HCT116 (cell line): ENCODE results near the gene FBN1. TPM values are rescaled to one million over a fixed set of nuclear protein-coding genes. Genes with fewer than 3 reads are reported as not detected.

ENCODE experiments used
- ATAC-seq: fragments of 200-7000 bp; cut with Tn5 transposase; 2 replicates; pipeline ENCODE4 v1.9.1; 2020; ENCODE audit warnings: mild to moderate bottlenecking, moderate library complexity
- BruUV-seq: library from RNA; stranded (reverse); fragments of 400-500 nt; replicated peaks from 2 replicates; lab custom pipeline; 2021; lab: Mats Ljungman, UMichigan
- CTCF ChIA-PET: fragments of 300-600 bp; sonication (Branson Sonifier 250); formaldehyde crosslinking; loops from one replicate; lab custom pipeline; 2021; ENCODE audit warnings: antibody characterized with exemption; lab: Charles Lee
- POLR2A ChIA-PET: fragments of 300-600, 350-600 bp; sonication (Branson Sonifier 250); formaldehyde crosslinking; loops from one replicate; lab custom pipeline; 2021; ENCODE audit warnings: antibody characterized with exemption; lab: Charles Lee
- RAD21 ChIA-PET, 2 experiments: fragments of 300-600 bp; sonication (Branson Sonifier 250); formaldehyde crosslinking; loops; one replicate each; lab custom pipeline; 2023; ENCODE audit warnings: low total read pairs in 2 of 2; ENCODE audit not compliant: uncharacterized antibody in 2 of 2, unreplicated experiment in 2 of 2, low non-redundant PET in 1 of 2; lab: Charles Lee
- DNase-seq: peaks from one replicate; pipeline ENCODE4 v3.0.0-alpha.2; 2010; ENCODE audit warnings: low read depth, low spot score
- H2AFZ ChIP-seq: fragments of 200-600 bp; shearing (Covaris generic), sonication (generic); 2 replicates; pipeline ENCODE4 v1.6.1; 2017; ENCODE audit warnings: low read depth, mixed run types, mixed read lengths, antibody characterized with exemption, low read length; ENCODE audit not compliant: poor library complexity, severe bottlenecking
- H3K27ac ChIP-seq: 2 replicates; pipeline ENCODE4 v1.5.1; 2012; ENCODE audit warnings: low read depth, low read length
- H3K27me3 ChIP-seq: fragments of 200-600 bp; sonication (generic); 2 replicates; pipeline ENCODE4 v1.6.1; 2016; ENCODE audit warnings: mixed run types, low read length, mixed read lengths; ENCODE audit not compliant: insufficient read depth
- H3K36me3 ChIP-seq, 2 experiments: fragments of 200-500 bp in 1 of 2; fragments of 200-600 bp in 1 of 2; sonication (Bioruptor generic) in 1 of 2; sonication (generic) in 1 of 2; 2 replicates each; pipeline versions ENCODE4 v1.5.1 to v1.6.1; 2014 to 2016; ENCODE audit warnings: low read length in 2 of 2, inconsistent platforms in 1 of 2, mixed read lengths in 1 of 2, mixed run types in 1 of 2; ENCODE audit not compliant: insufficient read depth in 2 of 2, control insufficient read depth in 1 of 2
- H3K4me1 ChIP-seq, 2 experiments: fragments of 200-600 bp in 1 of 2; sonication (generic) in 1 of 2; 2 replicates each; pipeline versions ENCODE4 v1.5.1 to v1.6.1; 2012 to 2017; ENCODE audit warnings: low read length in 2 of 2, inconsistent platforms in 1 of 2, mild to moderate bottlenecking in 1 of 2, mixed read lengths in 1 of 2, mixed run types in 1 of 2, moderate library complexity in 1 of 2; ENCODE audit not compliant: insufficient read depth in 2 of 2, control insufficient read depth in 1 of 2
- H3K4me2 ChIP-seq: fragments of 200-600 bp; sonication (generic); 2 replicates; pipeline ENCODE4 v1.6.1; 2017; ENCODE audit warnings: mixed run types, low read length, mixed read lengths
- H3K4me3 ChIP-seq, 2 experiments: fragments of 200-600 bp in 1 of 2; sonication (generic) in 1 of 2; replicated peaks in 1 of 2; 2 replicates each; pipeline ENCODE4 v1.5.1; 2011 to 2016; ENCODE audit warnings: low read length in 2 of 2, control low read depth in 1 of 2, low read depth in 1 of 2, mild to moderate bottlenecking in 1 of 2, mixed read lengths in 1 of 2, mixed run types in 1 of 2
- H3K79me2 ChIP-seq: fragments of 200-600 bp; sonication (generic); 2 replicates; pipeline ENCODE4 v1.6.1; 2017; ENCODE audit warnings: mild to moderate bottlenecking, mixed run types, low read length, moderate library complexity, mixed read lengths; ENCODE audit not compliant: insufficient read depth
- H3K9ac ChIP-seq: fragments of 200-600 bp; sonication (generic); 2 replicates; pipeline ENCODE4 v1.6.1; 2016; ENCODE audit warnings: low read length, mixed read lengths
- H3K9me2 ChIP-seq: fragments of 200-600 bp; sonication (generic), shearing (Covaris generic); 2 replicates; pipeline ENCODE4 v1.6.1; 2017; ENCODE audit warnings: mixed run types, mild to moderate bottlenecking, moderate library complexity; ENCODE audit not compliant: insufficient read depth
- H3K9me3 ChIP-seq, 2 experiments: fragments of 200-500 bp in 1 of 2; fragments of 200-600 bp in 1 of 2; sonication (Bioruptor generic) in 1 of 2; sonication (generic) in 1 of 2; 2 replicates each; pipeline ENCODE4 v1.6.1; 2014 to 2017; ENCODE audit warnings: low read length in 2 of 2, mixed read lengths in 2 of 2, inconsistent platforms in 1 of 2, low read depth in 1 of 2, mild to moderate bottlenecking in 1 of 2, mixed run types in 1 of 2, moderate library complexity in 1 of 2; ENCODE audit not compliant: control insufficient read depth in 1 of 2, insufficient read depth in 1 of 2
- H4K20me1 ChIP-seq: fragments of 200-600 bp; sonication (generic), shearing (Covaris generic); 2 replicates; pipeline ENCODE4 v1.6.1; 2017; ENCODE audit warnings: mixed run types, mild to moderate bottlenecking, moderate library complexity; ENCODE audit not compliant: insufficient read depth
- ATF3 ChIP-seq: IDR thresholded peaks from 2 replicates; pipeline ENCODE4 v1.6.1; 2012
- CBX3 ChIP-seq: IDR thresholded peaks from 2 replicates; pipeline ENCODE4 v1.6.1; 2012; ENCODE audit warnings: low read depth
- CEBPB ChIP-seq: IDR thresholded peaks from 2 replicates; pipeline ENCODE4 v1.6.1; 2012; ENCODE audit warnings: low read depth
- CTCF ChIP-seq, 3 experiments: fragments of 200-600 bp in 1 of 3; sonication (generic) in 1 of 3; IDR thresholded peaks in 2 of 3; conservative IDR thresholded peaks in 1 of 3; 2 replicates each; pipeline ENCODE4 v1.5.1; 2012 to 2017; ENCODE audit warnings: low read depth in 2 of 3, low read length in 2 of 3, antibody characterized with exemption in 1 of 3, borderline replicate concordance in 1 of 3, control low read depth in 1 of 3, mild to moderate bottlenecking in 1 of 3, mixed read lengths in 1 of 3, mixed run types in 1 of 3, moderate library complexity in 1 of 3; ENCODE audit not compliant: insufficient read depth in 1 of 3
- EGR1 ChIP-seq: IDR thresholded peaks from 2 replicates; pipeline ENCODE4 v1.6.1; 2012; ENCODE audit warnings: low read depth
- ELF1 ChIP-seq: IDR thresholded peaks from 2 replicates; pipeline ENCODE4 v1.6.1; 2012; ENCODE audit warnings: low read depth, borderline replicate concordance
- FOSL1 ChIP-seq: IDR thresholded peaks from 2 replicates; pipeline ENCODE4 v1.6.1; 2012; ENCODE audit warnings: low read depth
- JUND ChIP-seq: IDR thresholded peaks from 2 replicates; pipeline ENCODE4 v1.6.1; 2012
- MAX ChIP-seq: IDR thresholded peaks from 2 replicates; pipeline ENCODE4 v1.6.1; 2012
- POLR2A ChIP-seq: IDR thresholded peaks from 2 replicates; pipeline ENCODE4 v1.7.0; 2011; ENCODE audit warnings: borderline replicate concordance; ENCODE audit not compliant: insufficient read depth, insufficient read length; ENCODE audit errors: extremely low read depth
- POLR2AphosphoS5 ChIP-seq: IDR thresholded peaks from 2 replicates; pipeline ENCODE4 v1.6.1; 2011; ENCODE audit warnings: mild to moderate bottlenecking, low read depth, low read length, moderate library complexity
- RAD21 ChIP-seq: IDR thresholded peaks from 2 replicates; pipeline ENCODE4 v1.6.1; 2012; ENCODE audit warnings: low read depth, mild to moderate bottlenecking
- SIN3A ChIP-seq: IDR thresholded peaks from 2 replicates; pipeline ENCODE4 v1.6.1; 2012; ENCODE audit warnings: low read depth
- TCF7L2 ChIP-seq: IDR thresholded peaks from 2 replicates; pipeline ENCODE4 v1.7.0; 2011; ENCODE audit warnings: borderline replicate concordance, inconsistent platforms; ENCODE audit not compliant: insufficient read depth, insufficient read length; ENCODE audit errors: extremely low read depth
- ZFX ChIP-seq: fragments of 450-650 bp; IDR thresholded peaks from 2 replicates; pipeline ENCODE4 v1.6.1; 2017
- intact Hi-C: fragments of 100-400 bp; cut with micrococcal nuclease; formaldehyde crosslinking; loops from 2 replicates; pipeline ENCODE4 v1.10.0; 2022
- total RNA-seq: library from RNA; stranded (reverse); gene quantifications from one replicate; pipeline ENCODE4 v1.2.1, GENCODE V29; 2021; ENCODE audit not compliant: unreplicated experiment

Gene FBN1
- total RNA-seq, 1 experiment from 2014 or later, result 1.7 TPM

GRCh38 chr15:48680841-48681240 lies 35.3 kb upstream of the FBN1 start:
- Histone ChIP-seq H3K9me2 (no peaks in the 10 kb centered on the region), H3K4me2 (no peak overlapping the region), H3K4me1 (no peaks in the 10 kb centered on the region), H2AFZ (no peak overlapping the region), H4K20me1 (no peaks in the 10 kb centered on the region)
- TF ChIP-seq CTCF (IDR thresholded peaks at IDR 0.05 in 2 of 3, conservative IDR thresholded peaks at IDR 0.05 in 1 of 3; ENCODE audit: borderline replicate concordance in 1 of 3, insufficient read depth in 1 of 3, low read depth in 2 of 3, low read length in 2 of 3), result no peak
- no peak for TF ChIP-seq EGR1
- no peak for TF ChIP-seq FOSL1
- no peak for TF ChIP-seq SIN3A
- no peak for TF ChIP-seq ZFX
- no peak for TF ChIP-seq POLR2A
- TF ChIP-seq CEBPB, result no peak
- TF ChIP-seq TCF7L2, result no peak
- TF ChIP-seq ELF1, result no peak
- TF ChIP-seq POLR2AphosphoS5, result no peak
- TF ChIP-seq, all 23 proteins: peak for 0
- Histone ChIP-seq H3K79me2 (no peaks in the 10 kb centered on the region), H3K27me3 (no peaks in the 10 kb centered on the region), H3K9ac (no peak overlapping the region), H3K4me3 (no peak overlapping the region), H3K9me3 (no peaks in the 10 kb centered on the region), H3K36me3 (no peaks in the 10 kb centered on the region), H3K27ac (no peak overlapping the region)
- intact Hi-C loops, result no loop called here
- POLR2A ChIA-PET, result no interaction called here
- BruUV-seq, result no TSS peak
- no peak for ATAC-seq
- CTCF ChIA-PET, result no interaction called here
- RAD21 ChIA-PET, result no interaction called here
- no peak for DNase-seq

- Histone ChIP-seq H3K79me2 (no peaks in the 10 kb centered on the region), H4K20me1 (no peaks in the 10 kb centered on the region), H2AFZ (no peak overlapping the region), H3K4me2 (no peak overlapping the region), H3K9me2 (no peaks in the 10 kb centered on the region), H3K9me3 (no peaks in the 10 kb centered on the region), H3K9ac (no peak overlapping the region), H3K36me3 (no peaks in the 10 kb centered on the region), H3K27me3 (no peaks in the 10 kb centered on the region), H3K4me1 (no peaks in the 10 kb centered on the region), H3K27ac (no peak overlapping the region), H3K4me3 (no peak overlapping the region)
- intact Hi-C loops, result no loop called here
- CTCF ChIA-PET, result no interaction called here
- DNase-seq (no peak), ATAC-seq (no peak)
- BruUV-seq, result no TSS peak
- POLR2A ChIA-PET, result no interaction called here
- RAD21 ChIA-PET, result no interaction called here
- TF ChIP-seq EGR1 (no peak), SIN3A (no peak), JUND (no peak), TCF7L2 (no peak), ELF1 (no peak), CBX3 (no peak), ZFX (no peak), RAD21 (no peak), CTCF (IDR thresholded peaks at IDR 0.05 in 2 of 3, conservative IDR thresholded peaks at IDR 0.05 in 1 of 3; ENCODE audit: borderline replicate concordance in 1 of 3, insufficient read depth in 1 of 3, low read depth in 2 of 3, low read length in 2 of 3) (no peak), ATF3 (no peak), MAX (no peak)
Observed at GRCh38 chr15:48679952-48680351, 34.4 kb upstream of the FBN1 start.
